SK-N-SH (cell line): ENCODE measurements around the gene TPGS1. TPM values are rescaled to one million over a fixed set of nuclear protein-coding genes. Genes with fewer than 3 reads are reported as not detected.

Experiments
- CTCF ChIA-PET: fragments of 300-600, 350-600 bp; formaldehyde crosslinking; extraction: SDS; loops from one replicate; lab custom pipeline; 2021; lab: Yijun Ruan, JAX
- POLR2A ChIA-PET: fragments of 350-600 bp; sonication (Branson Sonifier 250); formaldehyde crosslinking; extraction: SDS; loops from one replicate; lab custom pipeline; 2020; ENCODE audit warnings: antibody characterized with exemption, inconsistent platforms; lab: Yijun Ruan, JAX
- DNase-seq: peaks from one replicate; pipeline ENCODE4 v3.0.0; 2012
- H2AFZ ChIP-seq: fragments of 200-600 bp; sonication (generic); 2 replicates; pipeline ENCODE4 v1.8.1; 2016; ENCODE audit warnings: antibody characterized with exemption, mild to moderate bottlenecking, low read depth
- H3F3A ChIP-seq: fragments of 200-600 bp; sonication (generic); replicated peaks from 2 replicates; pipeline ENCODE3; 2016; ENCODE audit warnings: antibody characterized with exemption, mild to moderate bottlenecking; ENCODE audit not compliant: insufficient read depth
- H3K27ac ChIP-seq, 2 experiments: fragments of 200-500 bp in 1 of 2; fragments of 200-600 bp in 1 of 2; sonication (Bioruptor generic) in 1 of 2; sonication (generic), shearing (Covaris generic) in 1 of 2; 2 replicates each; pipeline versions ENCODE4 v1.5.1 to v1.6.1; 2014 to 2016; ENCODE audit warnings: low read depth in 2 of 2, inconsistent platforms in 1 of 2, low read length in 1 of 2, mild to moderate bottlenecking in 1 of 2, mixed read lengths in 1 of 2
- H3K27me3 ChIP-seq: fragments of 200-600 bp; sonication (generic), shearing (Covaris generic); 2 replicates; pipeline ENCODE4 v1.6.1; 2016; ENCODE audit warnings: mixed run types; ENCODE audit not compliant: insufficient read depth
- H3K36me3 ChIP-seq, 2 experiments: fragments of 200-500 bp in 1 of 2; fragments of 200-600 bp in 1 of 2; sonication (Bioruptor generic) in 1 of 2; sonication (generic) in 1 of 2; replicated peaks in 1 of 2; 2 replicates each; pipeline versions ENCODE3 to v1.5.1; 2014 to 2016; ENCODE audit warnings: low read length in 1 of 2, mild to moderate bottlenecking in 1 of 2; ENCODE audit not compliant: insufficient read depth in 2 of 2, control insufficient read depth in 1 of 2
- H3K4me1 ChIP-seq, 2 experiments: fragments of 200-500 bp in 1 of 2; fragments of 200-600 bp in 1 of 2; sonication (Bioruptor generic) in 1 of 2; sonication (generic), shearing (Covaris generic) in 1 of 2; 2 replicates each; pipeline versions ENCODE4 v1.5.1 to v1.6.1; 2014 to 2016; ENCODE audit warnings: low read depth in 1 of 2, low read length in 1 of 2, mixed run types in 1 of 2; ENCODE audit not compliant: insufficient read depth in 2 of 2, control insufficient read depth in 1 of 2
- H3K4me2 ChIP-seq: fragments of 200-600 bp; sonication (generic), shearing (Covaris generic); 2 replicates; pipeline ENCODE4 v1.6.1; 2017; ENCODE audit warnings: mixed run types
- H3K4me3 ChIP-seq, 2 experiments: fragments of 200-500 bp in 1 of 2; fragments of 200-600 bp in 1 of 2; sonication (Bioruptor generic) in 1 of 2; sonication (generic), shearing (Covaris generic) in 1 of 2; 2 replicates each; pipeline versions ENCODE4 v1.5.1 to v1.8.1; 2014 to 2016; ENCODE audit warnings: low read depth in 2 of 2, inconsistent platforms in 1 of 2, low read length in 1 of 2, mild to moderate bottlenecking in 1 of 2, mixed read lengths in 1 of 2, moderate library complexity in 1 of 2
- H3K79me2 ChIP-seq: fragments of 200-600 bp; sonication (generic); 2 replicates; pipeline ENCODE4 v1.8.1; 2017; ENCODE audit warnings: mild to moderate bottlenecking; ENCODE audit not compliant: insufficient read depth
- H3K9ac ChIP-seq: fragments of 200-600 bp; sonication (generic); 2 replicates; pipeline ENCODE4 v1.6.1; 2017; ENCODE audit warnings: mixed run types
- H3K9me2 ChIP-seq: fragments of 200-600 bp; sonication (generic); 2 replicates; pipeline ENCODE4 v1.6.1; 2017; ENCODE audit warnings: mixed run types
- H3K9me3 ChIP-seq: fragments of 200-600 bp; sonication (generic); 2 replicates; pipeline ENCODE4 v1.6.1; 2017; ENCODE audit warnings: mixed run types, mild to moderate bottlenecking, moderate library complexity
- H4K20me1 ChIP-seq: fragments of 200-600 bp; sonication (generic); 2 replicates; pipeline ENCODE4 v1.6.1; 2017; ENCODE audit warnings: mild to moderate bottlenecking, mixed run types; ENCODE audit not compliant: insufficient read depth
- CHD2 ChIP-seq: fragments of 150-350 bp; IDR thresholded peaks from 2 replicates; pipeline ENCODE4 v1.6.1; 2018; ENCODE audit warnings: low read length; ENCODE audit not compliant: partially characterized antibody
- CTCF ChIP-seq: fragments of 200-600 bp; sonication (generic); IDR thresholded peaks from 2 replicates; pipeline ENCODE4 v1.6.1; 2017; ENCODE audit warnings: antibody characterized with exemption, mild to moderate bottlenecking, moderate library complexity
- FOSL2 ChIP-seq: IDR thresholded peaks from 2 replicates; pipeline ENCODE4 v1.4.0; 2012; ENCODE audit warnings: low read depth, mild to moderate bottlenecking, moderate library complexity, borderline replicate concordance
- MXI1 ChIP-seq: IDR thresholded peaks from 2 replicates; pipeline ENCODE4 v1.6.1; 2012; ENCODE audit warnings: mild to moderate bottlenecking, low read depth, low read length, improper control_type of control experiment
- POLR2AphosphoS5 ChIP-seq: IDR thresholded peaks from 2 replicates; pipeline ENCODE4 v1.6.1; 2012; ENCODE audit warnings: low read depth, low read length
- SIN3A ChIP-seq: IDR thresholded peaks from 2 replicates; pipeline ENCODE4 v1.6.1; 2012; ENCODE audit warnings: low read depth, mild to moderate bottlenecking, low read length, moderate library complexity, borderline replicate concordance
- TAF1 ChIP-seq: IDR thresholded peaks from 2 replicates; pipeline ENCODE4 v1.6.1; 2012; ENCODE audit warnings: low read depth, mild to moderate bottlenecking, low read length, moderate library complexity, borderline replicate concordance
- WGBS: methylation state at CpG from one replicate; pipeline ENCODE4 v1.1.6; 2017; ENCODE audit warnings: low lambda C conversion rate; 5-methylcytosine and 5-hydroxymethylcytosine counted together
- polyA plus RNA-seq, 3 experiments: library from polyadenylated mRNA; depleted of rRNA; stranded (reverse); fragments of >200 nt; gene quantifications; 2 replicates each; pipeline ENCODE4 v1.2.3, GENCODE V29; 2012

The TPGS1 gene
- polyA plus RNA-seq, 1 of the 3 experiments (the other 2 are of a cell fraction) = 31.0 TPM

- ChIA-PET POLR2A (interaction anchor here (1.3 to 2.4 kb wide), 6 partner anchors 10 to 57 kb away, joined by 3 to 11 read pairs (median 6); partner anchors contain the start of gene BSG), CTCF (interaction anchor here (1.3 to 6.2 kb wide), 9 partner anchors 10 to 55 kb away, joined by 3 to 56 read pairs (median 7); partner anchors contain the start of gene TPGS1)
- TF ChIP-seq TAF1 (0 out of 2 replicates have a peak, but pooled peaks have one; percentile 3), POLR2AphosphoS5 (peak; percentile 23; the same call in 1 of the 2 replicates), SIN3A (no peak)
- Histone ChIP-seq H3F3A (no peaks in the 10 kb centered on the region), H3K4me1 (peaks cover 11 to 19% of the 10 kb centered on the region in 2 experiments; a peak in 2 of 4 replicates), H2AFZ (peak within 1 kb of the TSS; percentile 63; the same call in 1 of the 2 replicates), H3K79me2 (peaks cover 43% of the 10 kb centered on the region), H3K36me3 (peaks cover 0 to 16% of the 10 kb centered on the region in 2 experiments), H3K9ac (peak within 1 kb of the TSS; percentile 87), H3K27me3 (no peaks in the 10 kb centered on the region), H4K20me1 (peaks cover 39% of the 10 kb centered on the region), H3K4me3 (peak within 1 kb of the TSS; percentile 75 to 94), H3K4me2 (peak within 1 kb of the TSS; percentile 99), H3K9me3 (no peaks in the 10 kb centered on the region), H3K27ac (peak within 1 kb of the TSS; percentile 80 to 95), H3K9me2 (no peaks in the 10 kb centered on the region)
- WGBS = 0% methylated on average over 1 of the region's 84 CpGs
- DNase-seq = peak; percentile 68
Measured at GRCh38 chr19:531753-532560, 24.7 kb downstream of the TPGS1 start, which contains the start of gene CDC34. CDC34 (plus strand) TSS chr19:531760; CDS start chr19:531932, 172 bp downstream.

- Histone ChIP-seq H3K36me3 (peaks cover 0 to 17% of the 10 kb centered on the region in 2 experiments), H3K27ac (peak overlapping the region; percentile 76 to 81), H3F3A (no peaks in the 10 kb centered on the region), H3K4me3 (peak overlapping the region; percentile 75 to 94), H3K79me2 (peaks cover 43% of the 10 kb centered on the region), H3K4me2 (peak overlapping the region; percentile 99), H3K27me3 (no peaks in the 10 kb centered on the region), H3K9me2 (no peaks in the 10 kb centered on the region), H3K9ac (peak overlapping the region; percentile 87), H3K9me3 (no peaks in the 10 kb centered on the region), H4K20me1 (peaks cover 39% of the 10 kb centered on the region), H2AFZ (no peak overlapping the region), H3K4me1 (peaks cover 11 to 19% of the 10 kb centered on the region in 2 experiments; a peak in 2 of 4 replicates)
- TF ChIP-seq CTCF (peak; percentile 65), FOSL2 (no peak), CHD2 (peak; percentile 8), MXI1 (peak; percentile 7), TAF1 (0 out of 2 replicates have a peak, but pooled peaks have one; percentile 35)
- under 1% methylated on average over 34 of the region's 47 CpGs for WGBS
- ChIA-PET POLR2A (interaction anchor here (1.3 to 2.4 kb wide), 4 partner anchors 10 to 40 kb away, joined by 4 to 11 read pairs (median 8); partner anchors contain the start of gene BSG), CTCF (interaction anchor here (0.8 to 6.2 kb wide), 10 partner anchors 16 to 72 kb away, joined by 3 to 56 read pairs (median 4); partner anchors contain the start of gene TPGS1)
- DNase-seq = peak; percentile 80
Measured at GRCh38 chr19:532561-533363, 25.5 kb downstream of the TPGS1 start.
